MM.1S (cell line): ENCODE results near the gene TIMM8A.

Experiments
- DNase-seq: peaks from one replicate; pipeline ENCODE4 v3.0.0-alpha.2; 2015
- H2AFZ ChIP-seq: fragments of 300-600 bp; sonication (generic); 2 replicates; pipeline ENCODE4 v1.6.0; 2016; ENCODE audit warnings: antibody characterized with exemption, low read length
- H3F3A ChIP-seq: fragments of 300-600 bp; sonication (generic); 2 replicates; pipeline ENCODE4 v1.6.1; 2016; ENCODE audit warnings: mild to moderate bottlenecking, antibody characterized with exemption, low read length, moderate library complexity, mixed read lengths; ENCODE audit not compliant: insufficient read depth
- H3K27ac ChIP-seq: fragments of 300-600 bp; sonication (generic); 2 replicates; pipeline ENCODE4 v1.5.1; 2016; ENCODE audit warnings: mild to moderate bottlenecking, low read length
- H3K27me3 ChIP-seq: fragments of 300-600 bp; sonication (generic); replicated peaks from 2 replicates; pipeline ENCODE4 v1.6.0; 2016; ENCODE audit warnings: low read length; ENCODE audit not compliant: insufficient read depth
- H3K36me3 ChIP-seq: fragments of 300-600 bp; sonication (generic); replicated peaks from 2 replicates; pipeline ENCODE4 v1.6.1; 2016; ENCODE audit warnings: mild to moderate bottlenecking, low read length, mixed read lengths; ENCODE audit not compliant: insufficient read depth
- H3K4me1 ChIP-seq: fragments of 300-600 bp; sonication (generic); 2 replicates; pipeline ENCODE4 v1.6.1; 2016; ENCODE audit warnings: low read length, mixed read lengths
- H3K4me2 ChIP-seq: fragments of 300-600 bp; sonication (generic); 2 replicates; pipeline ENCODE4 v1.6.0; 2016; ENCODE audit warnings: low read depth, low read length
- H3K4me3 ChIP-seq: fragments of 300-600 bp; sonication (generic); 2 replicates; pipeline ENCODE4 v1.5.1; 2016; ENCODE audit warnings: low read length, mixed read lengths
- H3K79me2 ChIP-seq: fragments of 300-600 bp; sonication (generic); 2 replicates; pipeline ENCODE4 v1.6.1; 2016; ENCODE audit warnings: mixed run types, low read length, mixed read lengths
- H3K9ac ChIP-seq: fragments of 300-600 bp; sonication (generic); 2 replicates; pipeline ENCODE4 v1.6.1; 2016; ENCODE audit warnings: low read length, mixed read lengths
- H3K9me2 ChIP-seq: fragments of 300-600 bp; sonication (generic); replicated peaks from 2 replicates; pipeline ENCODE4 v1.6.1; 2016; ENCODE audit warnings: mild to moderate bottlenecking, low read length, mixed read lengths; ENCODE audit not compliant: insufficient read depth
- H3K9me3 ChIP-seq: fragments of 300-600 bp; sonication (generic); replicated peaks from 2 replicates; pipeline ENCODE4 v1.6.1; 2016; ENCODE audit warnings: mild to moderate bottlenecking, low read length, mixed read lengths; ENCODE audit not compliant: insufficient read depth
- H4K20me1 ChIP-seq: fragments of 300-600 bp; sonication (generic); 2 replicates; pipeline ENCODE4 v1.6.1; 2016; ENCODE audit warnings: mild to moderate bottlenecking, low read length, moderate library complexity, mixed read lengths; ENCODE audit not compliant: insufficient read depth
- CTCF ChIP-seq: fragments of 300-600 bp; sonication (generic); IDR thresholded peaks from 2 replicates; pipeline ENCODE4 v1.5.1; 2016; ENCODE audit warnings: antibody characterized with exemption, low read length, mixed read lengths
- EZH2 ChIP-seq: fragments of 300-600 bp; sonication (generic); optimal IDR thresholded peaks from 2 replicates; pipeline ENCODE3; 2017; ENCODE audit warnings: low read depth, mild to moderate bottlenecking, antibody characterized with exemption, low read length, mixed read lengths
- EZH2phosphoT487 ChIP-seq: fragments of 300-600 bp; sonication (generic); IDR thresholded peaks from 2 replicates; pipeline ENCODE4 v1.6.1; 2018; ENCODE audit warnings: antibody characterized with exemption, low read length

The TIMM8A gene

GRCh38 chrX:101394372-101394771 is 45.8 kb upstream of the TIMM8A start:
- no peak overlapping the region for H3K27ac ChIP-seq
- H3K79me2 ChIP-seq, result peaks cover 20% of the 10 kb centered on the region
- H3K36me3 ChIP-seq, result peaks cover 4% of the 10 kb centered on the region; the same call in 1 of the 2 replicates
- no peak overlapping the region for H3K4me3 ChIP-seq
- H3K9me2 ChIP-seq, result no peaks in the 10 kb centered on the region
- H3F3A ChIP-seq, result peaks cover 25% of the 10 kb centered on the region
- H3K4me1 ChIP-seq, result no peaks in the 10 kb centered on the region
- no peak for TF ChIP-seq CTCF
- TF ChIP-seq EZH2, result no peak
- no peak for TF ChIP-seq EZH2phosphoT487
- H3K27me3 ChIP-seq, result no peaks in the 10 kb centered on the region
- H4K20me1 ChIP-seq, result no peaks in the 10 kb centered on the region
- H3K9ac ChIP-seq, result no peak overlapping the region
- no peak overlapping the region for H3K4me2 ChIP-seq
- no peak overlapping the region for H2AFZ ChIP-seq
- no peak for DNase-seq
- H3K9me3 ChIP-seq, result no peaks in the 10 kb centered on the region

GRCh38 chrX:101393530-101394305 is 45.2 kb upstream of the TIMM8A start:
- Histone ChIP-seq H3K9me2 (no peaks in the 10 kb centered on the region), H3K9ac (no peak overlapping the region), H3K79me2 (peaks cover 20% of the 10 kb centered on the region), H3F3A (peaks cover 21% of the 10 kb centered on the region), H3K36me3 (peaks cover 4% of the 10 kb centered on the region; the same call in 1 of the 2 replicates), H3K9me3 (no peaks in the 10 kb centered on the region), H3K4me2 (no peak overlapping the region), H3K27me3 (no peaks in the 10 kb centered on the region), H3K27ac (no peak overlapping the region), H2AFZ (no peak overlapping the region), H3K4me3 (no peak overlapping the region), H4K20me1 (no peaks in the 10 kb centered on the region), H3K4me1 (no peaks in the 10 kb centered on the region)
- DNase-seq, result no peak
- TF ChIP-seq EZH2 (no peak), EZH2phosphoT487 (no peak), CTCF (no peak)

GRCh38 chrX:101391831-101392230 is 43.3 kb upstream of the TIMM8A start:
- no peaks in the 10 kb centered on the region for H3K27me3 ChIP-seq
- peak overlapping the region; percentile 87 for H3K9ac ChIP-seq
- no peaks in the 10 kb centered on the region for H3K9me2 ChIP-seq
- 0 out of 2 replicates have a peak, but pooled peaks cover under 1% of the 10 kb centered on the region for H3K4me1 ChIP-seq
- H3F3A ChIP-seq, result peaks cover 12% of the 10 kb centered on the region
- peak overlapping the region; percentile 53 for H3K4me2 ChIP-seq
- H4K20me1 ChIP-seq, result no peaks in the 10 kb centered on the region
- H3K9me3 ChIP-seq, result no peaks in the 10 kb centered on the region
- peak overlapping the region; percentile 50; the same call in 1 of the 2 replicates for H3K27ac ChIP-seq
- peaks cover 20% of the 10 kb centered on the region for H3K79me2 ChIP-seq
- peak overlapping the region; percentile 72 for H3K4me3 ChIP-seq
- no peak for DNase-seq
- TF ChIP-seq EZH2phosphoT487 (no peak), EZH2 (no peak), CTCF (no peak)
- H3K36me3 ChIP-seq, result peaks cover 4% of the 10 kb centered on the region; the same call in 1 of the 2 replicates
- H2AFZ ChIP-seq, result no peak overlapping the region
